Measurements from ENCODE around the gene SCP2. TPM values are rescaled to one million over a fixed set of nuclear protein-coding genes. Genes with fewer than 3 reads are reported as not detected.

Gene SCP2
- total and polyA plus RNA-seq, 2 donors: 121 to 137 TPM

DNA sequence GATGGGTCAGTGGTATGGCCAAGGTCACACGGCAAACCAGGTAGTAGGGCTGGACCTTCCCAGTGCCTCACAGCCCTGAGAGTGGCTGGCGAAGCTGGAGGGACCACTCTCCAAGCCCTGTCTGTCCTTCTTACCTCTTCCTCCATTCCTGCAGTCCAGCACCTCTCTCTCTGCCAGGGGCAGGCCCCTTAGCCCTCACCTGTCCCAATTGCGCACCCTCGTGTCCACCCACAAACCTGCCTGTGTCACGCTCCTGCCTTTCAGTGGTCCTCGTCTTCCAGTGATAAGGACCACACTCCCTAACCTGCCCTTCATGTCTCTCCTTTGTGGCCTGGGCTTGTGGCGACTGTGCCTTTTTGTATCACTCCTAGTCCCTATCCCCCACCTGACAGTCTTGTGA, 138.3 kb downstream of the SCP2 start:
- no peak overlapping the region for H3K4me3 ChIP-seq (ENCODE audit: low read depth, low read length)
- H3K4me1 ChIP-seq (ENCODE audit: insufficient read depth): no peaks in the 10 kb centered on the region
- no peaks in the 10 kb centered on the region for H3K36me3 ChIP-seq (ENCODE audit: insufficient read depth)
- DNase-seq (ENCODE audit: extremely low spot score): no peak
- H3K27ac ChIP-seq (ENCODE audit: low read depth): no peak overlapping the region
- 95% methylated on average over 7 of the region's 7 CpGs for WGBS

DNA sequence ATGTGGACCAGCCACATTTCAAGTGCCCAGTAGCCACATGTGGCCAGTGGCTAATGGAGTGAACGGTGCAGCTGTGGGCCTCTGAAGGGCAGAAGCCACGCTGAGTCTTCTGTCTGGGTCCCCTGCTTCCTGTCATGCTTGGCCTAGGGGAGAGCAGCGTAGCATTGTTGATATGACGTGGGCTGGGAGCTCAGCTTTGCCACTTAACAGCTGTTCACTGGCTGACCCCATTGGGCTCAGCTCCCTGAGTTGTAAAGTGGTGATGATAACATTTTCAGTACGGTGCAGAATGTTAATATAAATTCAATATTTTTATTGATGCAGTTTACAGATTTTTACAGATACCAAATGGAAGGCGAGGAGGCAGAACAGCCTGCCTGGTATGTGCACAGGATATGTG, 139.4 kb downstream of the SCP2 start:
- 37% methylated on average over 6 of the region's 6 CpGs for WGBS
- Histone ChIP-seq H3K4me3 (ENCODE audit: low read depth, low read length) (no peak overlapping the region), H3K27ac (ENCODE audit: low read depth) (no peak overlapping the region), H3K36me3 (ENCODE audit: insufficient read depth) (peaks cover 2% of the 10 kb centered on the region), H3K4me1 (ENCODE audit: insufficient read depth) (no peaks in the 10 kb centered on the region)
- no peak for DNase-seq (ENCODE audit: extremely low spot score)

DNA sequence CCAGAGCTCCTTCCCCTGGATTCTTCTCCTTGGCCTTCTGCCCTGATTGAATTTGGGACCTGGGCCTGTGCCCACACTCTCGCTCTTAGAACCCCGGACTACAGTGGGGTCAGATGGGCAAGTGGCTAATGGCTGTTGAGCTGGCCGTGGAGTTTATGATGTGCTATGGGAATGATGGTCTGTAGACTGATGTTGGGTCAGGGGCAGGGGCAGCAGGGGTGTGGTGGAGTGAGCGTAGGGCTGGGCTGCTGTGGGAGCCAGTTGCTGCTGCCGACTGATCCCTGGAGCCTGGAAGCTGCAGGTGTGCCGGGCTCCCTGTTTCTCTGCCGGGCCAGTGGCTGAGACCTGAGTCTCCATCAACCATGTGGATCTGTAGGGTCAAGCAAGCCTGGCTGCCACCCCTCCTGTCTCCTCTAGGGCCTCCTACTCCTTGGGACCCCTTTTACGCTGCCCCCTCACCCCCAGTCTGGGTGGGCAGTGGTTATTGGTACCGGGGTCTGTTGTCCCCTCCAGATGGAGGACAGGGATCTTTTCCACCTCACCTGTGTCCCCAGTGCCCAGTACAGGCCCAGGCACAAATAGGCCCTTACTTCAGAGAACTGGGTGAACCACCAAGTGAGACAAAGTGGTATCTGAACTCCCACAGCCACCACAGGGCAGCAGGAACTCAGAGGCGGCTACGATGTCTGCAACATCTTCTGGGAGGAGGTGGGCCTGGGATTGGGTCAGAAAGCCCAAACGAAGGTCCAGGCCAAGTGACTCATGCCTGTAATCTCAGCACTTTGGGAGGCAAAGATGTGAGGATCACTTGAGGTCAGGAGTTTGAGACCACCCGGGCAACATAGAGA, 140.0 kb downstream of the SCP2 start:
- no peak overlapping the region for H3K27ac ChIP-seq (ENCODE audit: low read depth)
- no peaks in the 10 kb centered on the region for H3K4me1 ChIP-seq (ENCODE audit: insufficient read depth)
- no peak for DNase-seq (ENCODE audit: extremely low spot score)
- H3K4me3 ChIP-seq (ENCODE audit: low read depth, low read length): no peak overlapping the region
- WGBS: 64% methylated on average over 13 of the region's 13 CpGs
- peaks cover 2% of the 10 kb centered on the region for H3K36me3 ChIP-seq (ENCODE audit: insufficient read depth)

DNA sequence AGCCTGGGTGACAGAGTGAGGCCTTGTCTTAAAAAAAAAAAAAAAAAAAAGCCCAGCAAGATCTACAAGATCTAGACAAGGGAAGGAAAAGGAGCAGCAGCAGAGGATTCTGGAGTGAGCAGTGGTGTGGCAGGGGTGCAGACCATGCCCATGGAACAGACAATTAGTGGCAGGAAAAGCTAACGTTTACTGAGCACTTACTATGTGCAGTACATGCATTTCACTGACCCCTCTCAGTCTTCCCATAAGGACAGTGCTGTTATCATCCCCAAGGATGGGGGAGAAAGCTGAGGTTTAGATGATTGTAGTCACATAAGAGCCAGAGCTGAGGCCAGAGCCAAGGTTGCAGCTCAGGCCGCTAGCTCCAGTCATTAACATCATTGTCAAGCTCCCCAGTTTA, 140.8 kb downstream of the SCP2 start:
- Histone ChIP-seq H3K4me3 (ENCODE audit: low read depth, low read length) (no peak overlapping the region), H3K4me1 (ENCODE audit: insufficient read depth) (no peaks in the 10 kb centered on the region), H3K27ac (ENCODE audit: low read depth) (no peak overlapping the region), H3K36me3 (ENCODE audit: insufficient read depth) (peaks cover 2% of the 10 kb centered on the region)
- WGBS: 89% methylated on average over 2 of the region's 2 CpGs
- no peak for DNase-seq (ENCODE audit: extremely low spot score)

DNA sequence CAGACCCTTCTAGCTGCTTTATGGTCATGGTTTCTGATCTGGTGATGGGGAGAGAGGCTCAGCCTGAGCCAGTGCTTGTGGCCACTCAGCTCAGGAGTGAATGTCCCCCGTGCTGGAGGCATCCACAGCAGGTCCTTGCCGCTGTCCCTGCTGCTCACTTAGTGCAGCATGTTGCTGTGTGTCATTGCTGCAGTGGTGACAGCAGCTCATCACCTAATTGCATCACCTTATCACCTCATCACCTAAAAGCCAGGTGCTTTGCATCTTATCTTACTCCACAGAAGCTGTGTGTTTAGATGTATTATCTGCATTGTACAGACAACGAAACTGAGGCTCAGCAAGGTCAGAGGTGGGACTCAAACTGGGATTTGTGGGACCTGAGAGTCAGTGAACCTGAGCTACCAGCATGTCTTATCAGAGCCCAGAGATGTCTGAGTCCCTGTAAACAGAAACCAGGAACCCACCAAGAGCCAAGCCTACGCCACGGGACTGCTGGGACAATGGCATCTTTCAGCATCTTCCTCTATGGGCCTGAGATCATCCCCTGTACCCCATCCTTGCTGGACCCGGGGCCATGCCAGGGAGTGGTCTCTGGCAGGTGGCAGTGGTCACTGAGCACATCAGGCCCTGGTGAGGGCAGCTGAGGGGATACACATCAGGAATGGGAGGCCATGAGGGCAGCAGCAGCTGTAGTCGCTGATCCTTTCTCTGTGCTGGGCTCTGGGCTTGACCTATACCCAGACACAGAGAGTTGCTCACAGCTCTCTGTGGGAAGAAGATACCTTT, 141.4 kb downstream of the SCP2 start:
- H3K4me3 ChIP-seq (ENCODE audit: low read depth, low read length): no peak overlapping the region
- H3K27ac ChIP-seq (ENCODE audit: low read depth): no peak overlapping the region

DNA sequence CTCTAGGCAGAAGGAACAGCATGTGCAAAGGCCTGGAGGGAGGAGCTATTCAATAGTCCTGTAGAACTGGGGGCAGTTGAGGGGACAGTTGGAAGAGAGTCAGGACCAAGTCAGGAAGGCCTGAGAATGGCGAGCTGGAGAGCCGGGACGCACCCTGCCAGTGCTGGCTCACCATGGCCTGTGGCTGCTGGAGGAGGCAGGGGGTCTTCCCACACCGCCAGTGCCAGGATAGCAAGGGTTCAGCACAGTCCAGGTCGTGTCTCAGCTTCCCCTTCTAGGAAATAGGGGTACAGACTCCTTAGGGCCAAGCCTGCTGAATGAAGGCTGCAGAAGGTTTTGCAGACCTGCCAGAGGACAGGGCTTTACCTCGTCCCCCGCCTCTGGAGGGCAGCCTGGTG, 142.2 kb downstream of the SCP2 start:
- 94% methylated on average over 7 of the region's 7 CpGs for WGBS

More for the DNA sequence above, 141.4 kb downstream of the SCP2 start:
- DNase-seq (ENCODE audit: extremely low spot score): no peak
- H3K36me3 ChIP-seq (ENCODE audit: insufficient read depth): peaks cover 2% of the 10 kb centered on the region
- 94% methylated on average over 7 of the region's 7 CpGs for WGBS
- no peaks in the 10 kb centered on the region for H3K4me1 ChIP-seq (ENCODE audit: insufficient read depth)

DNA sequence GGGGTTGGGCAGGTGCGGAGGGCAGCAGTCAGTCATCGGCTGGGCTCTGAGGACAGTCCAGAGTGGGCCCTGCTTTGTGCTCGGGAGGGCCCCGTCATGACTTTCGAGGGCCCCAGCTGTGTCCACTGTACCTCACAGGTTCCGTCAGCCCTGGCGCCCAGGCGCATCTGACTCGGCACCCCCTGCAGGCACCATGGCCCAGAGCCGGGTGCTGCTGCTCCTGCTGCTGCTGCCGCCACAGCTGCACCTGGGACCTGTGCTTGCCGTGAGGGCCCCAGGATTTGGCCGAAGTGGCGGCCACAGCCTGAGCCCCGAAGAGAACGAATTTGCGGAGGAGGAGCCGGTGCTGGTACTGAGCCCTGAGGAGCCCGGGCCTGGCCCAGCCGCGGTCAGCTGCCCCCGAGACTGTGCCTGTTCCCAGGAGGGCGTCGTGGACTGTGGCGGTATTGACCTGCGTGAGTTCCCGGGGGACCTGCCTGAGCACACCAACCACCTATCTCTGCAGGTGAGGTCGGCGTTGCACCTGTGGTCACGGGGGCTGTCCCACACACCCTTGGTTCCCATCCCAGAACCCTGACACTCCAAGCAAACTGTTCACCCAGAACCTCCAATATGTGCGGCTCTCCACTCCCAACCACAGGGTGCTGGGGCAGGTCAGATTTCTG, 142.7 kb downstream of the SCP2 start:
- Histone ChIP-seq H3K4me3 (ENCODE audit: low read depth, low read length) (no peak overlapping the region), H3K4me1 (ENCODE audit: insufficient read depth) (no peaks in the 10 kb centered on the region), H3K27ac (ENCODE audit: low read depth) (no peak overlapping the region), H3K36me3 (ENCODE audit: insufficient read depth) (peaks cover 2% of the 10 kb centered on the region)
- DNase-seq (ENCODE audit: extremely low spot score): no peak
- 94% methylated on average over 31 of the region's 31 CpGs for WGBS

More for the DNA sequence above, 142.2 kb downstream of the SCP2 start:
- H3K27ac ChIP-seq (ENCODE audit: low read depth): no peak overlapping the region
- no peak overlapping the region for H3K4me3 ChIP-seq (ENCODE audit: low read depth, low read length)
- no peaks in the 10 kb centered on the region for H3K4me1 ChIP-seq (ENCODE audit: insufficient read depth)
- DNase-seq (ENCODE audit: extremely low spot score): no peak
- H3K36me3 ChIP-seq (ENCODE audit: insufficient read depth): peaks cover 2% of the 10 kb centered on the region

DNA sequence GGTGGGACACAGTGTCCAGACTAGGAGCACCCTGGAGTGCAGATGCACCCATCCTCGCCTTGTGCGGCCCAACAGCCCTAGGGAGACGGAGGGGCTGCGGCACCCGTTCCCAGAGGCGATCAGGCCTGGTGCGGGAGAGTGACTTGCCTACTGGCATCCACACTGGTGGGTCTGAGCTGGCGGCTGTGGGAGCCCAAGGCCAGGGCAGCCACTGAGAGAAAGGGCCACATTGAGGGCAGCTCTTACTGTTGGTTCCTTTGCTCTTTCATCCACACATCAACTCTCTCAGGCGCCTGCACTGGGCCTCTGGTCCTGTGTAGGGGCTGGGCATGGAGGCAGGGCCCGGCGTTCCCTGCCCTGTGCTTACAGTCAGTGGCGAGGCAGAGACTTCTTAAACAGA, 143.5 kb downstream of the SCP2 start:
- Histone ChIP-seq H3K4me1 (ENCODE audit: insufficient read depth) (no peaks in the 10 kb centered on the region), H3K36me3 (ENCODE audit: insufficient read depth) (peaks cover 2% of the 10 kb centered on the region), H3K27ac (ENCODE audit: low read depth) (no peak overlapping the region), H3K4me3 (ENCODE audit: low read depth, low read length) (no peak overlapping the region)
- 98% methylated on average over 12 of the region's 12 CpGs for WGBS
- DNase-seq (ENCODE audit: extremely low spot score): no peak

DNA sequence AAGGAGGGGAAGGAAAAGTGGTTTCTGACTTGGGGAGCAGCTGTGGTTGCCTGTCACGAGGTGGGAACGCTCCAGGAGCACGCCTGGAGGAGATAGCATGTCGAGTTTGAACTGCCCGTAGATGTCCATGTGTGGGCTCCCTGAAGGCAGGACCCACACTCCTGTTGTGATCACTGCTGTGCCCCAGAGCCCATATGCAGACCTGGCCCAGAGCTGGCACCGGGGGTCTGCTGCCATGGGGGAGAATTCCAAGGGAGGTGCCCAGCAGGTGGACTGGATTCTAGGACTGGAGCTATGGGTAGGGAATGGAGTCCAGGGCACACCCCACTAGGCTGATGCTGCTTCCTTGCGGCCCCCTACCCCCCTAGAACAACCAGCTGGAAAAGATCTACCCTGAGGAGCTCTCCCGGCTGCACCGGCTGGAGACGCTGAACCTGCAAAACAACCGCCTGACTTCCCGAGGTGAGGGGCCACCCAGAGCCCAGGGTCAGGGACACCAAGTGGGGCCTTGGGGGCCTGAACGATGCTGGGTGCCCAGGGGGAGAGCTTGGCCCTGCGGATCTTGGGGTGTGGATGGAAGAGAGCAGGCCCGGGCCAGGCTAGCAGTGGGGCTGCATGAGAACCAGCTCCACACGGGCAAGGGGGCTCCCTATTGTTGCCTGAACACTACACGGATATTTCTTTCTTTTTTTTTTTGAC, 144.2 kb downstream of the SCP2 start:
- peaks cover 2% of the 10 kb centered on the region for H3K36me3 ChIP-seq (ENCODE audit: insufficient read depth)
- no peak for DNase-seq (ENCODE audit: extremely low spot score)
- 88% methylated on average over 17 of the region's 17 CpGs for WGBS

DNA sequence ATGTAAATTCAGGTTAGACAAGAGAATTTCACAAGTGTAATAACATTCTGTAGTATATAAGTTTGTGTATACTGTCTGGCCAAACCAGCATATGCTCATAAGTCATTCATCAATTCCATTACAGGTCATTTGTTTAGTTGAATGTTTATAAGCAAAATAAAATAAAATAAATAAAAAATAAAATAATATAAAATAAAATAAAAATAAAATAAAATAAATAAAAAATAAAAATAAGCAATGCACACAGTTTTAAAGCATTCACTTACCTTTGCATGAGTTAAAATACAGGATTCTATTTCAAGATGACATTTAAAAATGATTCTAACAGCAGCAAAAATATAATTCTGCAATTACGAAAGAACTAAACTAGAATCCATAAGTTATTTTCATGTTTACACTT, 144.8 kb downstream of the SCP2 start:
- DNase-seq (ENCODE audit: extremely low spot score): no peak
- peaks cover 2% of the 10 kb centered on the region for H3K36me3 ChIP-seq (ENCODE audit: insufficient read depth)

More for the DNA sequence above, 144.2 kb downstream of the SCP2 start:
- Histone ChIP-seq H3K4me3 (ENCODE audit: low read depth, low read length) (no peak overlapping the region), H3K27ac (ENCODE audit: low read depth) (no peak overlapping the region), H3K4me1 (ENCODE audit: insufficient read depth) (no peaks in the 10 kb centered on the region)

DNA sequence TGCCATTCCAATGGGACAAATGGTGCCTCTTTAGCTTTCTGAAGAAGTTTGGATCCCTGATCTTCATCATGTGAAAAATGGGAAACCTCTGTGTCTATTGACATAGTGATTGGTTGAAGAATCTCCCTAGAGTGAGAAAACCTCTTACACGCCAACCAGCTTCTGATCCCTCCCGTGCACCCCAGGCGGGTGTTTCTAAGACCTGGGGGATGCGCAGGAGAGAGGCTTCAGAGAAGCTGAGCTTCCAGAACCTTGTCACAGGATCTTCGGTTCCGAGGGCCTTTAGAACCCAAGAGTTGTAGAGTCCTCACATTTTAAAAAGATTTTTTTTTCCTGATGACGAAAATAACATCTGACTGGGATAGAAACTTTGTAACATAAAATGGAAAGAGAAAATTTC, 146.2 kb downstream of the SCP2 start:
- Histone ChIP-seq H3K4me1 (ENCODE audit: insufficient read depth) (no peaks in the 10 kb centered on the region), H3K27ac (ENCODE audit: low read depth) (no peak overlapping the region), H3K36me3 (ENCODE audit: insufficient read depth) (peaks cover 2% of the 10 kb centered on the region), H3K4me3 (ENCODE audit: low read depth, low read length) (no peak overlapping the region)
- 93% methylated on average over 7 of the region's 7 CpGs for WGBS
- DNase-seq (ENCODE audit: extremely low spot score): no peak

More for the DNA sequence above, 144.8 kb downstream of the SCP2 start:
- Histone ChIP-seq H3K27ac (ENCODE audit: low read depth) (no peak overlapping the region), H3K4me1 (ENCODE audit: insufficient read depth) (no peaks in the 10 kb centered on the region), H3K4me3 (ENCODE audit: low read depth, low read length) (no peak overlapping the region)
- WGBS: 98% methylated on average over 1 of the region's 1 CpG

DNA sequence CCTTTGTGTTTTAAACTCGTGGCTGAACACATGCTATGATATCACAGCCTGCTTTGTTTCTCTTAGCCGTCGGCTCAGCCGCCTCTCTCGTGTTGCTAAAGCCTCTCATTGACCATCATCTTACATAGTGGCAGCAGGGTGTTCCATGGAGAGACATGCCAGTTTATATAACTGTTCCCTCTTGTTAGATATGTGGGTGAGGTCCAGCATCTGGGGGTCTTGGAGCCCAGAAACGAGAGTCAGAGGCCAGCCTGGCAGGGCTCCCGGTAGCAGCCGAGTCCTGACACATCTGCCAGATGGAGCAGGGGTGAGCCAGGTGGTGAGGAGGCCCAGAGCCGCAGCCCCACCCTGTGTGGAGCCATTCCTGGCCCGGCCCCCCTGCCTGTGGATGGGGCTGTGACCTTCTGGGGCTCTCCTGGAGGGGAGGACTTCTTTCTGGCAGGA, 146.8 kb downstream of the SCP2 start:
- H3K27ac ChIP-seq (ENCODE audit: low read depth): no peak overlapping the region
- DNase-seq (ENCODE audit: extremely low spot score): no peak
- WGBS: 62% methylated on average over 10 of the region's 10 CpGs

More for the DNA sequence above, 146.8 kb downstream of the SCP2 start:
- H3K36me3 ChIP-seq (ENCODE audit: insufficient read depth): peaks cover 2% of the 10 kb centered on the region
- no peak overlapping the region for H3K4me3 ChIP-seq (ENCODE audit: low read depth, low read length)
- H3K4me1 ChIP-seq (ENCODE audit: insufficient read depth): no peaks in the 10 kb centered on the region

Data from urinary bladder (tissue), 4 donors.